H1 (cell line): ENCODE measurements around the gene PRR20B. TPM values are rescaled to one million over a fixed set of nuclear protein-coding genes. Genes with fewer than 3 reads are reported as not detected.
A peak's percentile ranks its signal among the peaks of the same experiment; 100 is the strongest.

Experiments
- CTCF ChIA-PET: fragments of 300-600 bp; sonication (Branson Sonifier 250); formaldehyde crosslinking; loops from one replicate; lab custom pipeline; 2021; ENCODE audit not compliant: partially characterized antibody; lab: Charles Lee
- POLR2A ChIA-PET: fragments of 300-600 bp; sonication (Branson Sonifier 250); formaldehyde crosslinking; loops from one replicate; lab custom pipeline; 2021; ENCODE audit warnings: inconsistent platforms; ENCODE audit not compliant: partially characterized antibody; lab: Charles Lee
- DNase-seq, 2 experiments: peaks; one replicate each; pipeline versions ENCODE4 v3.0.0 to v3.0.0-alpha.2; 2010 to 2022; ENCODE audit warnings: low spot score in 2 of 2, low read depth in 1 of 2, mixed read lengths in 1 of 2
- FAIRE-seq: peaks from 2 replicates; lab custom pipeline; 2011; peaks lifted over from hg19 to GRCh38; lab: Jason Lieb, UNC
- H2AFZ ChIP-seq: 2 replicates; pipeline ENCODE4 v1.8.1; 2012; ENCODE audit warnings: low read length, inconsistent platforms
- H2AK5ac ChIP-seq: 2 replicates; pipeline ENCODE4 v1.6.1; 2013; ENCODE audit warnings: low read depth, low read length
- H2BK120ac ChIP-seq: replicated peaks from 2 replicates; pipeline ENCODE3; 2013; ENCODE audit warnings: low read depth, low read length, inconsistent platforms
- H2BK12ac ChIP-seq: 2 replicates; pipeline ENCODE4 v1.6.1; 2013; ENCODE audit warnings: low read depth, low read length
- H2BK15ac ChIP-seq: 2 replicates; pipeline ENCODE4 v1.6.1; 2013; ENCODE audit warnings: low read length
- H2BK20ac ChIP-seq: 2 replicates; pipeline ENCODE4 v1.6.1; 2013; ENCODE audit warnings: low read length
- H2BK5ac ChIP-seq: 2 replicates; pipeline ENCODE4 v1.6.1; 2013; ENCODE audit warnings: low read depth, low read length
- H3K14ac ChIP-seq: 2 replicates; pipeline ENCODE4 v1.6.1; 2013; ENCODE audit warnings: inconsistent platforms; ENCODE audit not compliant: insufficient read length
- H3K18ac ChIP-seq: 2 replicates; pipeline ENCODE4 v1.6.1; 2013; ENCODE audit warnings: low read length; ENCODE audit errors: extremely low read depth
- H3K23ac ChIP-seq: 2 replicates; pipeline ENCODE4 v1.6.1; 2013; ENCODE audit warnings: inconsistent platforms; ENCODE audit not compliant: insufficient read length
- H3K23me2 ChIP-seq: 2 replicates; pipeline ENCODE4 v1.6.1; 2013; ENCODE audit warnings: low read depth, low read length
- H3K27ac ChIP-seq: 2 replicates; pipeline ENCODE4 v1.6.1; 2011; ENCODE audit warnings: low read depth, low read length, inconsistent platforms
- H3K27me3 ChIP-seq, 4 experiments: replicated peaks in 1 of 4; 1 replicate in 1 of 4; 2 replicates in 3 of 4; pipeline versions ENCODE4 v1.6.1 to v1.8.1; 2011 to 2013; ENCODE audit warnings: low read length in 3 of 4, mild to moderate bottlenecking in 3 of 4, inconsistent platforms in 2 of 4, mixed read lengths in 2 of 4, moderate library complexity in 1 of 4; ENCODE audit not compliant: control insufficient read depth in 3 of 4, insufficient read depth in 3 of 4; ENCODE audit errors: extremely low read depth in 1 of 4
- H3K36me3 ChIP-seq, 4 experiments: 2 replicates each; pipeline versions ENCODE4 v1.6.1 to v1.8.1; 2011 to 2013; ENCODE audit warnings: mild to moderate bottlenecking in 4 of 4, low read length in 3 of 4, moderate library complexity in 2 of 4, control low read depth in 1 of 4, inconsistent platforms in 1 of 4; ENCODE audit not compliant: insufficient read depth in 4 of 4, control insufficient read depth in 2 of 4
- H3K4ac ChIP-seq: replicated peaks from 2 replicates; pipeline ENCODE3; 2013; ENCODE audit warnings: low read length, low read depth, mixed read lengths, inconsistent platforms; ENCODE audit not compliant: insufficient read length
- H3K4me1 ChIP-seq, 4 experiments: replicated peaks in 1 of 4; 1 replicate in 1 of 4; 2 replicates in 3 of 4; pipeline versions ENCODE4 v1.6.1 to v1.8.1; 2011 to 2013; ENCODE audit warnings: low read length in 3 of 4, inconsistent platforms in 2 of 4, mixed read lengths in 1 of 4; ENCODE audit not compliant: insufficient read depth in 4 of 4, control insufficient read depth in 3 of 4
- H3K4me2 ChIP-seq, 2 experiments: 2 replicates each; pipeline versions ENCODE4 v1.6.1 to v1.8.1; 2011 to 2013; ENCODE audit warnings: low read depth in 2 of 2, low read length in 2 of 2, control low read depth in 1 of 2, inconsistent platforms in 1 of 2, mild to moderate bottlenecking in 1 of 2; ENCODE audit not compliant: insufficient read depth in 1 of 2
- H3K4me3 ChIP-seq, 4 experiments: fragments of 200-600, 300-600 bp in 1 of 4; sonication (generic), shearing (Covaris generic), sonication (Bioruptor Twin) in 1 of 4; 2 replicates each; pipeline versions ENCODE4 v1.5.1 to v1.8.1; 2011 to 2016; ENCODE audit warnings: low read length in 4 of 4, low read depth in 3 of 4, control low read depth in 2 of 4, inconsistent platforms in 2 of 4, mild to moderate bottlenecking in 2 of 4, mixed read lengths in 1 of 4, moderate library complexity in 1 of 4; ENCODE audit not compliant: insufficient read depth in 2 of 4; ENCODE audit errors: extremely low read depth in 1 of 4
- H3K56ac ChIP-seq: replicated peaks from 2 replicates; pipeline ENCODE3; 2013; ENCODE audit warnings: low read depth, mild to moderate bottlenecking, mixed read lengths, low read length, inconsistent platforms; ENCODE audit not compliant: insufficient read length
- H3K79me1 ChIP-seq: 2 replicates; pipeline ENCODE4 v1.6.1; 2013; ENCODE audit warnings: low read depth, low read length, control low read depth
- H3K79me2 ChIP-seq, 2 experiments: 2 replicates each; pipeline versions ENCODE4 v1.6.1 to v1.8.1; 2012 to 2013; ENCODE audit warnings: low read length in 2 of 2, mild to moderate bottlenecking in 2 of 2, inconsistent platforms in 1 of 2; ENCODE audit not compliant: insufficient read depth in 2 of 2, control insufficient read depth in 1 of 2
- H3K9ac ChIP-seq, 4 experiments: replicated peaks in 1 of 4; 1 replicate in 1 of 4; 2 replicates in 3 of 4; pipeline versions ENCODE4 v1.6.1 to v1.8.1; 2011 to 2013; ENCODE audit warnings: low read depth in 3 of 4, low read length in 3 of 4, control low read depth in 2 of 4, mild to moderate bottlenecking in 2 of 4, moderate library complexity in 2 of 4, inconsistent platforms in 1 of 4; ENCODE audit errors: extremely low read depth in 1 of 4
- H3K9me3 ChIP-seq, 2 experiments: 2 replicates each; pipeline versions ENCODE4 v1.6.1 to v1.8.1; 2012 to 2013; ENCODE audit warnings: mild to moderate bottlenecking in 2 of 2, moderate library complexity in 2 of 2, control low read depth in 1 of 2, inconsistent platforms in 1 of 2, low read depth in 1 of 2, low read length in 1 of 2, mixed read lengths in 1 of 2; ENCODE audit not compliant: insufficient read depth in 2 of 2
- H4K20me1 ChIP-seq, 2 experiments: replicated peaks in 1 of 2; 2 replicates each; pipeline versions ENCODE3 to v1.8.1; 2011 to 2013; ENCODE audit warnings: inconsistent platforms in 2 of 2, low read length in 2 of 2, mild to moderate bottlenecking in 1 of 2; ENCODE audit not compliant: insufficient read depth in 2 of 2, control insufficient read depth in 1 of 2
- H4K5ac ChIP-seq: 2 replicates; pipeline ENCODE4 v1.6.1; 2013; ENCODE audit warnings: low read length, low read depth, mixed read lengths, inconsistent platforms; ENCODE audit not compliant: insufficient read length
- H4K8ac ChIP-seq: 2 replicates; pipeline ENCODE4 v1.8.0; 2013; ENCODE audit warnings: mild to moderate bottlenecking, moderate library complexity, low read length, inconsistent platforms; ENCODE audit not compliant: insufficient read depth; ENCODE audit errors: extremely low read depth
- H4K91ac ChIP-seq: replicated peaks from 2 replicates; pipeline ENCODE3; 2013; ENCODE audit warnings: low read length, mixed read lengths, inconsistent platforms; ENCODE audit not compliant: insufficient read length
- GABPA ChIP-seq: IDR thresholded peaks from 2 replicates; pipeline ENCODE4 v1.6.1; 2011; ENCODE audit warnings: mild to moderate bottlenecking, low read length, moderate library complexity, borderline replicate concordance; ENCODE audit not compliant: insufficient read depth
- KDM4A ChIP-seq: IDR thresholded peaks from one replicate; pipeline ENCODE4 v1.7.1; 2012; ENCODE audit warnings: low read depth, mild to moderate bottlenecking, moderate library complexity, low read length, inconsistent platforms; ENCODE audit not compliant: severe bottlenecking
- NRF1 ChIP-seq: IDR thresholded peaks from 2 replicates; pipeline ENCODE4 v1.6.1; 2011; ENCODE audit warnings: mild to moderate bottlenecking, low read depth, low read length, improper control_type of control experiment
- POLR2A ChIP-seq, 2 experiments: IDR thresholded peaks; 1 replicate in 1 of 2; 2 replicates in 1 of 2; pipeline ENCODE4 v1.6.1; 2011; ENCODE audit warnings: low read depth in 2 of 2, low read length in 2 of 2, mild to moderate bottlenecking in 2 of 2; ENCODE audit errors: control extremely low read depth in 1 of 2
- POU5F1 ChIP-seq: IDR thresholded peaks from 2 replicates; pipeline ENCODE4 v1.6.1; 2011; ENCODE audit warnings: low read depth, mild to moderate bottlenecking, low read length, moderate library complexity
- RBBP5 ChIP-seq: IDR thresholded peaks from 2 replicates; pipeline ENCODE4 v1.7.1; 2012; ENCODE audit warnings: low read depth, mild to moderate bottlenecking, inconsistent platforms, low read length, moderate library complexity, borderline replicate concordance
- SIX5 ChIP-seq: IDR thresholded peaks from 2 replicates; pipeline ENCODE4 v1.6.1; 2011; ENCODE audit warnings: mild to moderate bottlenecking, low read depth, low read length
- SP4 ChIP-seq: IDR thresholded peaks from 2 replicates; pipeline ENCODE4 v1.6.1; 2012; ENCODE audit warnings: low read length, inconsistent platforms
- SRF ChIP-seq: IDR thresholded peaks from 2 replicates; pipeline ENCODE4 v1.6.1; 2011; ENCODE audit warnings: mild to moderate bottlenecking, low read depth, low read length, moderate library complexity
- TAF1 ChIP-seq: IDR thresholded peaks from 2 replicates; pipeline ENCODE4 v1.6.1; 2011; ENCODE audit warnings: mild to moderate bottlenecking, low read depth, low read length
- WGBS, 2 experiments: shearing (Covaris generic) in 1 of 2; methylation state at CpG; one replicate each; pipeline versions ENCODE4 v1.1.6 to v1.1.7; 2013 to 2015; ENCODE audit warnings: low lambda C conversion rate in 2 of 2, mixed read lengths in 2 of 2, inconsistent platforms in 1 of 2, low coverage in 1 of 2, missing lambda C conversion rate in 1 of 2; ENCODE audit not compliant: insufficient replicate concordance in 2 of 2, insufficient coverage in 1 of 2, insufficient read length in 1 of 2; ENCODE audit errors: extremely low coverage in 1 of 2, missing lambda C conversion rate in 1 of 2; 5-methylcytosine and 5-hydroxymethylcytosine counted together
- polyA plus RNA-seq, 7 experiments: library from polyadenylated mRNA; depleted of rRNA in 3 of 7; stranded (reverse) in 5 of 7; unstranded in 2 of 7; fragments of >200 nt in 5 of 7; fragments of 200-250 nt in 2 of 7; gene quantifications; 1 replicate in 5 of 7; 2 replicates in 1 of 7; 4 replicates in 1 of 7; pipeline versions ENCODE4 v1.2.1 to v1.2.3, GENCODE V29; 2011 to 2013; ENCODE audit warnings: missing spikeins in 2 of 7, mixed read lengths in 2 of 7
- total RNA-seq: library from RNA; stranded (reverse); fragmentation: NEBNext Ultra II Directional; extraction: Animal tissue kit (Norgen Biotek cat#: 25700); gene quantifications from 2 replicates; pipeline ENCODE4 v1.2.1, GENCODE V29; 2021
- TF ChIP-seq, protein P1 (sequence below): IDR thresholded peaks from 2 replicates; pipeline ENCODE4 v1.6.1; 2012; ENCODE audit warnings: low read length, inconsistent platforms

PRR20B gene
- total and polyA plus RNA-seq, 2 of the 8 experiments (the other 6 are each of a cell fraction or from before 2014, with no cell fraction given), result not detected

DNA sequence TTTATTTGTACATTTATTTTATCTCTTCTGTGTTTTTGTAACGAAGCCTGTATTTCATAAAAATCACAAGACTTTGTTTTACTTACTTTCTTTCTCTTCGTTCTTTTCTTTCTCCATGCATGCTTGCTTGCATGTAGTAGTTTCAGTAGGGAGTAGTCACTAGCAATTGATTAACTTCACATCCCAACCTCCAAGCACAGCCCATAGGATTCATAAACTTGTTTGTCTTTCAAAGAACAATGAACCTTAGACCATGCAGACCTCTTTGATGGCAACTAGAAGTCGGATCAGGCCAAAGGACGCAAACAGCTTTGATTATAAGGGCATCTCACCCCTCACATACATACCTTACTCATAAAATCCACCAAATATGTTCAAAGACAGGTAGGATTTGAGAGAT lies 9.7 kb upstream of the PRR20B start:
- no peak overlapping the region for H4K8ac ChIP-seq
- H3K27me3 ChIP-seq, result no peaks in the 10 kb centered on the region
- no peak overlapping the region for H2BK12ac ChIP-seq
- no peak overlapping the region for H3K23ac ChIP-seq
- CTCF ChIA-PET, result no interaction called here
- no peak for FAIRE-seq
- no peak overlapping the region for H2BK5ac ChIP-seq
- no peaks in the 10 kb centered on the region for H3K79me1 ChIP-seq
- no peaks in the 10 kb centered on the region for H3K36me3 ChIP-seq
- no peak overlapping the region for H4K91ac ChIP-seq
- POLR2A ChIA-PET, result no interaction called here
- no peaks in the 10 kb centered on the region for H4K20me1 ChIP-seq
- no peak overlapping the region for H4K5ac ChIP-seq
- H3K56ac ChIP-seq, result no peak overlapping the region
- H3K9ac ChIP-seq, result no peak overlapping the region
- no peaks in the 10 kb centered on the region for H3K79me2 ChIP-seq
- H3K14ac ChIP-seq, result no peak overlapping the region
- no peak overlapping the region for H2BK20ac ChIP-seq
- no peak overlapping the region for H2BK120ac ChIP-seq
- 0 out of 2 replicates have a peak overlapping the region, but pooled peaks have one; percentile 29 for H2AFZ ChIP-seq
- H2AK5ac ChIP-seq, result no peak overlapping the region
- no peaks in the 10 kb centered on the region; a peak in 1 of 4 replicates for H3K9me3 ChIP-seq
- DNase-seq, result no peak
- no peak overlapping the region for H3K4me3 ChIP-seq
- no peak overlapping the region for H3K27ac ChIP-seq
- no peak overlapping the region for H2BK15ac ChIP-seq
- no peaks in the 10 kb centered on the region for H3K4me1 ChIP-seq
- 82% methylated on average over 4 of the region's 4 CpGs; no CpG with 5 or more reads in 1 of the 2 experiments for WGBS, 2 experiments
- H3K18ac ChIP-seq, result no peak overlapping the region
- H3K4ac ChIP-seq, result no peak overlapping the region
- H3K4me2 ChIP-seq, result no peak overlapping the region
- no peaks in the 10 kb centered on the region for H3K23me2 ChIP-seq
- TF ChIP-seq TAF1 (no peak), GABPA (no peak), POLR2A (IDR thresholded peaks at IDR 0.05; ENCODE audit: control extremely low read depth in 1 of 2, low read depth in 2 of 2, low read length in 2 of 2) (no peak), SIX5 (no peak), SP4 (no peak), SRF (no peak), NRF1 (no peak), KDM4A (no peak), RBBP5 (no peak), POU5F1 (no peak)
- TF ChIP-seq, protein P1, sequence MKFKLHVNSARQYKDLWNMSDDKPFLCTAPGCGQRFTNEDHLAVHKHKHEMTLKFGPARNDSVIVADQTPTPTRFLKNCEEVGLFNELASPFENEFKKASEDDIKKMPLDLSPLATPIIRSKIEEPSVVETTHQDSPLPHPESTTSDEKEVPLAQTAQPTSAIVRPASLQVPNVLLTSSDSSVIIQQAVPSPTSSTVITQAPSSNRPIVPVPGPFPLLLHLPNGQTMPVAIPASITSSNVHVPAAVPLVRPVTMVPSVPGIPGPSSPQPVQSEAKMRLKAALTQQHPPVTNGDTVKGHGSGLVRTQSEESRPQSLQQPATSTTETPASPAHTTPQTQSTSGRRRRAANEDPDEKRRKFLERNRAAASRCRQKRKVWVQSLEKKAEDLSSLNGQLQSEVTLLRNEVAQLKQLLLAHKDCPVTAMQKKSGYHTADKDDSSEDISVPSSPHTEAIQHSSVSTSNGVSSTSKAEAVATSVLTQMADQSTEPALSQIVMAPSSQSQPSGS, result no peak
